ENCODE data around the gene GPC6.

The GPC6 gene

DNA sequence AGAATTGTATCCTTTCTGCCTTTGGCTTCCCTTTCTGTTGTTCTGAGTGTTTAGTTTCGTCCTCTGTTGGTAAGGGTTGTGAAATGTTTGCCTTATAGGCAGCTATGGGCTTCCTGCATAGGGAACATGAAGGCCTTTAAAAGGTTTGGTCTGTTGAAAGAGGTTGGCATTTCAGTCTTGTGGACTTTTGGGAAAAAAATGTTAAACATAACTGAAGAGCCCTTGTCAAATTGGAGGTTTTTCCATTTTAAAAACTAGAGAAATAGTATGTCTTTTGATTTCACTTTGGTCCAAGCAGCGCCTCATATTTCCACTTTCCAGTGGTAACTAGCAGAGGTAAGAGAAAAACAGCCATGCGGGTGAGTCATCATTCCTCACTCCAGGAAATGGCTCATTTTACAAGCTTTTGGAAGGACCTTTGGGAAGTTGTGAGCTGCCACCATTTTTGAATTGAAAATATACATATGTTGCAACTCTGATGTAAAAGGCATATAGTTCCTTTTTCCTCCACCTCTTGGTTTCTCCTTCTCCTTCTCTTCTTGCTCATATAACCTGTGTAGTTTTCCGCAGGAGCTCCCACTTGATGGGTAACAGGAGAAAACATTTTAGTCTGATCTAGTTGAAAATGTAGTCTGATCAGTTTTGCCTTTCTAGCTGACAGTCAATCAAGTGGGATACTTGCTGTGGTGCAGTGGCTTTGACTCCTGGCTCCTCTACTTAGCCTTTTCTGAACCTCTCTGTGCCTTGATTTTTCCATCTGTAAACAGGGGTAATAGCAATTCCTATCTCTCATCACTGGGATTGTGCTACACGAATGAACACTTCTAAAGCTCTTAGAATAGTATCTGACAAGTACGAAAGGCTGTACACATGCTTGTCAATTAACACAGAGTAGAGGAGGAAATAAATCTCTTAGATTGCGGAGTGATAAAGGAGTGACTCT, 23.0 kb downstream of the GPC6 start:
- H3K23ac ChIP-seq (ENCODE audit: low read length in 2 of 2), result no peak overlapping the region
- H3K14ac ChIP-seq (ENCODE audit: low read length in 2 of 2), result no peak overlapping the region
- H4K91ac ChIP-seq (ENCODE audit: low read length), result no peak overlapping the region
- H3K27me3 ChIP-seq (ENCODE audit: control insufficient read depth in 1 of 2, insufficient read depth in 1 of 2, low read length in 2 of 2), result no peaks in the 10 kb centered on the region
- no peak overlapping the region for H3K4me3 ChIP-seq (ENCODE audit: insufficient read depth in 1 of 2, low read depth in 1 of 2, low read length in 2 of 2)
- H3K18ac ChIP-seq (ENCODE audit: low read depth in 1 of 2, low read length in 2 of 2), result peak overlapping the region in 1 of 2 experiments; percentile 31
- H2BK12ac ChIP-seq (ENCODE audit: low read length in 2 of 2), result no peak overlapping the region
- no peaks in the 10 kb centered on the region for H3K9me3 ChIP-seq (ENCODE audit: control insufficient read depth, low read length)
- H3K4ac ChIP-seq (ENCODE audit: low read depth in 1 of 2, low read length in 2 of 2), result peak overlapping the region in 1 of 2 experiments; percentile 6
- H2AK5ac ChIP-seq (ENCODE audit: low read length, severe bottlenecking), result no peak overlapping the region
- no peak overlapping the region for H2BK120ac ChIP-seq (ENCODE audit: low read depth, low read length)
- peaks cover 16% of the 10 kb centered on the region for H3K79me1 ChIP-seq (replicated peaks; ENCODE audit: low read length, poor library complexity, severe bottlenecking)
- H3K4me1 ChIP-seq (ENCODE audit: control insufficient read depth, insufficient read depth, low read depth, low read length), result no peaks in the 10 kb centered on the region
- H2BK5ac ChIP-seq (ENCODE audit: low read depth, low read length, poor library complexity, severe bottlenecking), result peak overlapping the region; percentile 10
- no peaks in the 10 kb centered on the region for H3K36me3 ChIP-seq (ENCODE audit: control insufficient read depth in 1 of 2, insufficient read depth in 2 of 2, low read depth in 1 of 2, low read length in 2 of 2)
- no peak overlapping the region for H3K4me2 ChIP-seq (ENCODE audit: low read length, poor library complexity, severe bottlenecking)
- H4K8ac ChIP-seq (ENCODE audit: low read length), result no peak overlapping the region
- no peak overlapping the region for H3K9ac ChIP-seq (ENCODE audit: low read length)
- H2BK15ac ChIP-seq (ENCODE audit: low read depth, poor library complexity, severe bottlenecking), result no peak overlapping the region
- WGBS, result 64% methylated on average over 6 of the region's 7 CpGs
- peak overlapping the region; percentile 89 for H3K27ac ChIP-seq (ENCODE audit: low read length, poor library complexity, severe bottlenecking)
- H2AFZ ChIP-seq (ENCODE audit: low read depth, low read length), result no peak overlapping the region
- peak; percentile 91 for DNase-seq

DNA sequence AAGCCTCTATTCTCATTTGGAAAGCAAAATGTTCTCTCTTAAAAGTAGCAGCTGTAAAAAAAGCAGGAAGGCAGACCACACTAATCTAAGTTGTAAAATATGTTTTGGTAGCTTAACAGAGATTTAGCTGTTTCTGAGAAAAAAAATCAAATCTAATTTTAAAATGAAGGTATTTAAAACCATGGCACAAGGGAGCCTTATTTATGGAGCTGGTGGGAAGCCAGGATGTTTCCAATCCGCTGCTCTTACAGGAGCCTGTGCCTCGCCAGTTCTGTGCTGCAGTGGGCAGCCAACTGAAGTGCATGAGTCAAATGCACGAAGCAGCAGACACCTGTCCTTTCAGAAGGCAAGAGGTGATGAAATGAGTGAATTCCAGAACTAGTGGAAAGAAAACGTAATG, 28.2 kb downstream of the GPC6 start:
- Histone ChIP-seq H3K27ac (ENCODE audit: low read length, poor library complexity, severe bottlenecking) (no peak overlapping the region), H3K27me3 (ENCODE audit: control insufficient read depth in 1 of 2, insufficient read depth in 1 of 2, low read length in 2 of 2) (no peaks in the 10 kb centered on the region), H2BK5ac (ENCODE audit: low read depth, low read length, poor library complexity, severe bottlenecking) (no peak overlapping the region), H2AFZ (ENCODE audit: low read depth, low read length) (no peak overlapping the region), H3K4me2 (ENCODE audit: low read length, poor library complexity, severe bottlenecking) (no peak overlapping the region), H3K79me1 (replicated peaks; ENCODE audit: low read length, poor library complexity, severe bottlenecking) (peaks cover 18% of the 10 kb centered on the region), H4K8ac (ENCODE audit: low read length) (no peak overlapping the region), H3K4ac (ENCODE audit: low read depth in 1 of 2, low read length in 2 of 2) (no peak overlapping the region), H2BK15ac (ENCODE audit: low read depth, poor library complexity, severe bottlenecking) (no peak overlapping the region), H3K9ac (ENCODE audit: low read length) (no peak overlapping the region), H2BK120ac (ENCODE audit: low read depth, low read length) (no peak overlapping the region), H3K23ac (ENCODE audit: low read length in 2 of 2) (no peak overlapping the region), H3K4me1 (ENCODE audit: control insufficient read depth, insufficient read depth, low read depth, low read length) (peaks cover 1% of the 10 kb centered on the region), H2AK5ac (ENCODE audit: low read length, severe bottlenecking) (no peak overlapping the region), H3K18ac (ENCODE audit: low read depth in 1 of 2, low read length in 2 of 2) (no peak overlapping the region), H4K91ac (ENCODE audit: low read length) (no peak overlapping the region), H3K36me3 (ENCODE audit: control insufficient read depth in 1 of 2, insufficient read depth in 2 of 2, low read depth in 1 of 2, low read length in 2 of 2) (no peaks in the 10 kb centered on the region), H2BK12ac (ENCODE audit: low read length in 2 of 2) (no peak overlapping the region), H3K4me3 (ENCODE audit: insufficient read depth in 1 of 2, low read depth in 1 of 2, low read length in 2 of 2) (no peak overlapping the region), H3K9me3 (ENCODE audit: control insufficient read depth, low read length) (peaks cover 6% of the 10 kb centered on the region), H3K14ac (ENCODE audit: low read length in 2 of 2) (no peak overlapping the region)
- 85% methylated on average over 3 of the region's 4 CpGs for WGBS
- no peak for DNase-seq

DNA sequence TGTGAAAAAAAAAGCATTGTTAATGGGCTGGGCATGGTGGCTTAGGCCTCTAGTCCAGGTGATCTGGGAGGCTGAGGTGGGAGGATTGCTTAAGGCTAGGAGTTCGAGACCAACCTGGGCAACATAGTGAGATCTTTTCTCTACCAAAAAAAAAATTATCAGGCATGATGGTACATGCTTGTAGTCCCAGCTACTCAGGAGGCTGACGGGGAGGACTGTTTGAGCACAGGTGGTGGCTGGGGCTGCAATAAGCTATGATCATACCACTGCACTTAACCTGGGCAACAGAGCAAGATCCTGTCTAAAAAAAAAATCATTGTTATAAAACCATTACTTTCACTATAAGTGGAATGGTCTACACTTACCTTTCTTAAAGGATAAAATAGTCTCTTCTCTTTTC, 30.4 kb downstream of the GPC6 start:
- Histone ChIP-seq H3K4me1 (ENCODE audit: control insufficient read depth, insufficient read depth, low read depth, low read length) (peaks cover 1% of the 10 kb centered on the region), H3K36me3 (ENCODE audit: control insufficient read depth in 1 of 2, insufficient read depth in 2 of 2, low read depth in 1 of 2, low read length in 2 of 2) (no peaks in the 10 kb centered on the region), H3K18ac (ENCODE audit: low read depth in 1 of 2, low read length in 2 of 2) (no peak overlapping the region), H2AK5ac (ENCODE audit: low read length, severe bottlenecking) (no peak overlapping the region), H2BK5ac (ENCODE audit: low read depth, low read length, poor library complexity, severe bottlenecking) (no peak overlapping the region), H2BK120ac (ENCODE audit: low read depth, low read length) (no peak overlapping the region), H3K23ac (ENCODE audit: low read length in 2 of 2) (no peak overlapping the region), H3K4me3 (ENCODE audit: insufficient read depth in 1 of 2, low read depth in 1 of 2, low read length in 2 of 2) (no peak overlapping the region), H3K4me2 (ENCODE audit: low read length, poor library complexity, severe bottlenecking) (no peak overlapping the region), H4K8ac (ENCODE audit: low read length) (no peak overlapping the region), H4K91ac (ENCODE audit: low read length) (no peak overlapping the region), H2BK15ac (ENCODE audit: low read depth, poor library complexity, severe bottlenecking) (no peak overlapping the region), H3K27ac (ENCODE audit: low read length, poor library complexity, severe bottlenecking) (no peak overlapping the region), H3K4ac (ENCODE audit: low read depth in 1 of 2, low read length in 2 of 2) (no peak overlapping the region), H3K27me3 (ENCODE audit: control insufficient read depth in 1 of 2, insufficient read depth in 1 of 2, low read length in 2 of 2) (no peaks in the 10 kb centered on the region), H2BK12ac (ENCODE audit: low read length in 2 of 2) (no peak overlapping the region), H2AFZ (ENCODE audit: low read depth, low read length) (no peak overlapping the region), H3K14ac (ENCODE audit: low read length in 2 of 2) (no peak overlapping the region), H3K9ac (ENCODE audit: low read length) (no peak overlapping the region), H3K79me1 (replicated peaks; ENCODE audit: low read length, poor library complexity, severe bottlenecking) (peaks cover 8% of the 10 kb centered on the region), H3K9me3 (ENCODE audit: control insufficient read depth, low read length) (peaks cover 6% of the 10 kb centered on the region)
- DNase-seq, result no peak
- WGBS, result 92% methylated on average over 2 of the region's 2 CpGs

GRCh38 chr13:93259527-93260080, 33.0 kb downstream of the GPC6 start:
- no peaks in the 10 kb centered on the region for H3K27me3 ChIP-seq (ENCODE audit: control insufficient read depth in 1 of 2, insufficient read depth in 1 of 2, low read length in 2 of 2)
- peaks cover 1% of the 10 kb centered on the region for H3K4me1 ChIP-seq (ENCODE audit: control insufficient read depth, insufficient read depth, low read depth, low read length)
- H3K23ac ChIP-seq (ENCODE audit: low read length in 2 of 2), result no peak overlapping the region
- no peak overlapping the region for H3K4me2 ChIP-seq (ENCODE audit: low read length, poor library complexity, severe bottlenecking)
- no peak overlapping the region for H2BK12ac ChIP-seq (ENCODE audit: low read length in 2 of 2)
- H2BK5ac ChIP-seq (ENCODE audit: low read depth, low read length, poor library complexity, severe bottlenecking), result no peak overlapping the region
- H3K36me3 ChIP-seq (ENCODE audit: control insufficient read depth in 1 of 2, insufficient read depth in 2 of 2, low read depth in 1 of 2, low read length in 2 of 2), result no peaks in the 10 kb centered on the region
- H3K79me1 ChIP-seq (replicated peaks; ENCODE audit: low read length, poor library complexity, severe bottlenecking), result peaks cover 10% of the 10 kb centered on the region
- no peak overlapping the region for H2AK5ac ChIP-seq (ENCODE audit: low read length, severe bottlenecking)
- no peak overlapping the region for H4K8ac ChIP-seq (ENCODE audit: low read length)
- H2BK120ac ChIP-seq (ENCODE audit: low read depth, low read length), result no peak overlapping the region
- no peak for DNase-seq
- H3K4ac ChIP-seq (ENCODE audit: low read depth in 1 of 2, low read length in 2 of 2), result no peak overlapping the region
- H2AFZ ChIP-seq (ENCODE audit: low read depth, low read length), result no peak overlapping the region
- no peak overlapping the region for H3K18ac ChIP-seq (ENCODE audit: low read depth in 1 of 2, low read length in 2 of 2)
- no peak overlapping the region for H3K14ac ChIP-seq (ENCODE audit: low read length in 2 of 2)
- no peak overlapping the region for H3K4me3 ChIP-seq (ENCODE audit: insufficient read depth in 1 of 2, low read depth in 1 of 2, low read length in 2 of 2)
- no peak overlapping the region for H3K9ac ChIP-seq (ENCODE audit: low read length)
- H4K91ac ChIP-seq (ENCODE audit: low read length), result no peak overlapping the region
- H3K27ac ChIP-seq (ENCODE audit: low read length, poor library complexity, severe bottlenecking), result no peak overlapping the region
- no peak overlapping the region for H2BK15ac ChIP-seq (ENCODE audit: low read depth, poor library complexity, severe bottlenecking)
- H3K9me3 ChIP-seq (ENCODE audit: control insufficient read depth, low read length), result peaks cover 6% of the 10 kb centered on the region

Measured in mesenchymal stem cell (in vitro differentiated cells and primary cell).